Dedifferentiated amniotic fluid mesenchymal stem cell (primary cell): ENCODE results near the gene EXOC2.
A peak's percentile ranks its signal among the peaks of the same experiment; 100 is the strongest.

Source experiments
- DNase-seq: peaks from one replicate; pipeline ENCODE4 v3.0.0-alpha.2; 2016; ENCODE audit errors: extremely low spot score

The EXOC2 gene

GRCh38 chr6:494394-494793 is 198.5 kb downstream of the EXOC2 start:
- DNase-seq = no peak

GRCh38 chr6:493840-494239 is 199.1 kb downstream of the EXOC2 start:
- no peak for DNase-seq

DNA sequence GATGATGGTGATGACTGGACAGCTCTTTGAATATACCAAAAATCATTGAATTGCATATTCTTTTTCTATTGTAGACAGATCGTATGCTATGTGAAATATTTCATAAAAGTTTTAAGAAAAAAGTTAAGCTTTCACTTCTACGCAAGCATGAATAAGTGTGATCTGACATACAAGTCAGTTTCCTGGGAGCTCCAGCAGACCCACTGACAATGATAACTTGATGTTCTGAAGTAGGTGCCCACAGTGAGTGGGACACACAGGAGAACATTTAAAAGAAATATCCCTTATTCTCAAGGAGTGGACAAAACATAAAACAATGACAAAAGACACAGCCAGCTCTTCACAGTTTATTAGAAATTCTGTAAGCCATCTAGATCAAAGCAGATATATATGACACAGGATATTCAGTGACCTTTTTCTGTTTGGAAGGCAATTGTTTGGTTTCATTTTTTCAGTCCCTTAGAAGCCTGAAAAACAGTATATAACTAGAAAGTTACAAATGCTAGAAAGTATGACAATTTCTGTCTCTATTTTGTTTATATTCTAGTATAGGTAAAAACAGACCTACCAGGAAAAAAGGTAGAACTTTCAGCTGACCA is 200.0 kb downstream of the EXOC2 start:
- DNase-seq = no peak

GRCh38 chr6:492178-492577 is 200.8 kb downstream of the EXOC2 start:
- no peak for DNase-seq

GRCh38 chr6:491233-491632 is 201.7 kb downstream of the EXOC2 start:
- no peak for DNase-seq

DNA sequence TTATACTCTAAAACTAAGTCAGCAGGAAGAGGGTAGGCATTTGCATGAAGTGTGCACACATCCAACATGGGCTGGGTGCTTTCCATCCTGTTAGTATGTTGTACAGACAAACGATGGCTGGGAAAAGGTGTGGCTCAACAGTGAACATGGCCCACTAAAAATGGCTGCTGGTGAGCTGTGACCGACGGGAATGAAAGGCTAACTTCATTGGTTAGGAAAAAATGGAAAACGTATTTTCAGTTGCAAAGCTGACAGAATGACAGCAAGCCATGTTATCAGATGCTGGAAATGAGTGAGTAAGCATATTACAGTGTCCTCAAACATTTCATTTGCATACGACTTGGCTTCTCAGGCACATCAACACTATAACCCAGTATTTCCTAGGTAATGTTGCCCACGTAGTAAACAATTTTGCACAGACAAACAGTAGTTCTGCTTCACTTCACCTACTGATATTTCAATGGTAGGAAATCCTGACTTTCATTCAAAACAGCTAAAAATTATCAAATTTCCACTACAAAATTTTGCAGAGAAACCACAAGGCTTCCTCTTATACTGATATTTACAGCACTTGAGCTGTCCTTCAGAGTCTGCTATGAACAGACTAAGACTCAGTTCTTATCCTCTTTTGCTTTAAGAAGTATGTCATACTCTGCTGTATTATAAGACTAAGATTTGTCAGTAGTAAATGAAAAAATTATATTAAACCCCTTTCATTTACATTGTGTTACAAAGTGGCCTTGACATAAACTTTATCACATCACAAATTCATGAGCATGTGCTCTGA is 202.5 kb downstream of the EXOC2 start:
- no peak for DNase-seq

DNA sequence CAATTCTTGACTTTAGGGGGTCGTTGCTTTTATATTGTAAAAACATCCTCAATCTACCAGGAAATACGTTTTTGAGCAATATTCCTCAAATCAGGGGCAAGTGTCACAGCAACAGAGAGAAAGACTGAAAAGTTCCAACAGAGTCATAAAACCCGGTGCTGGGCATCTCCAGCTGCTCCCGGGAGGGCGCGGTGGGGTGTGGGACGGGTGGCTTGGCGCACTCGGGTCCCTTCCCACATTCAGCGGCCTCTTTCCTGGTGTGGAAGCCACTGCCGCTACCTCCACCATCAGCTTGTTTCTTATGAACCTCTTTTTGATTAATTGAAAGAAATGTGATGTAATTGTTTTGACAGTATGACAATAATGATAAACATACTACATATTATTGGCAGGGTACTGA is 203.2 kb downstream of the EXOC2 start:
- DNase-seq = no peak

- DNase-seq = no peak
Measured at GRCh38 chr6:489001-489400, 203.9 kb downstream of the EXOC2 start.

- no peak for DNase-seq
Measured at GRCh38 chr6:487956-488355, 205.0 kb downstream of the EXOC2 start.

DNA sequence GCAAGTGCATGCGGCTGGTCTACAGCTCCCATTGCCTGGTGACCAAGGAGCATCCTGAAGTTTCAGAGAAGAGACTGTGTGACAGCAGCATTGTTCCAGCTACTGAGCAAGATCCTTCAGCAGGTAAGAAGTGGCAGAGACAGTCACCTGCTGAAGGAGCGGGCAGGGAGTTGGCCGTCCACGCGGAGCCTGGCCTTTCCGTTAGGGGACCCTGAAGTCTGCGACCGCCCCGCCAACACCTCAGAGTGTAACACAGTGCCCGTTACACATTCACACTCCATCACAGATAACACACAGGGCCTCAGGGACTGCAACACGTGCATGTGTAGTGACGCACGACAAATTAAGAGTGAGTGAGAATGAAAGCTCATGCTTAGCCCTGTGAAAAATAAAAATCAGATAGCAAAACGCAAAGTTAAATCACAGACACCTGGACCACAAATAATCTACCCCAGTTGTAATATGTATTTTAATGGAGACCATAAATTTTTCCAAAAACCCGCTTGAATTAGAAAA is 207.2 kb downstream of the EXOC2 start:
- DNase-seq = no peak

GRCh38 chr6:484746-485145 is 208.2 kb downstream of the EXOC2 start:
- no peak for DNase-seq

- peak; percentile 19 for DNase-seq
Measured at GRCh38 chr6:484086-484745, 208.7 kb downstream of the EXOC2 start.

- no peak for DNase-seq
Measured at GRCh38 chr6:475314-475713, 217.6 kb downstream of the EXOC2 start.

GRCh38 chr6:474453-475185 is 218.3 kb downstream of the EXOC2 start:
- DNase-seq = no peak

DNA sequence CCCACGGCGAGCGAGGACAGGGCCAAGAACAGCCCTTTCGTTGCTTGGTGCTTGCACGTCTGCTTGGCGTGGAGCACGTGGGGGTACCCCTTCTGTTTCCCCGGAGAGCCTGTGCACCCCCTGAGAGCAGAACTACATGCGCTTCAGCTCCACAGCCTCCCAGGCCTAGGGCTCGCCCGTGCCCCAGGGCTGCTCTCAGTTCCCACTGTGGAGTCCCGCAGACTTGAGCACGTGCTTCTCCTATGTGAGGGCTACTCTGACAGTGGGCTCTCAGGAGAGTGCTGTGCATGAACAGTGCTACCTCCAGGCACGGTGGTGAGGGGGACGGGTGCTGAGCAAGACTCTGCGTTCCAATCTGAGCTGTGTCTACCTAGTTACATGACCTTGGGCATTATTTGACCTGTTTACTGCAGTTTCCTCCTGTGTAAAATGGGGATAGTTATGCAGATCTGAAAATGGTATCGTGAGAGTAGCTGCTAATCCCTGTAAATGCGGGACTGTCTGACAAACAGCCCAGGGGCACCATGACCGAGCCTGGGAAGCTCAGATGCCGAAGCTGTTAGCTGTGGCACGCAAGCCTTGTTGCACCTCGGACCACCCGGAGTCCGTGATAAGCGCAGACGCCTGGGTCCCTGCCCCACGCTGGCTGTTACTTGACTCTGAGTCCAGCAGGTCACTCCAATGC is 219.0 kb downstream of the EXOC2 start:
- DNase-seq = no peak

- no peak for DNase-seq
Measured at GRCh38 chr6:473356-473755, 219.6 kb downstream of the EXOC2 start.

DNA sequence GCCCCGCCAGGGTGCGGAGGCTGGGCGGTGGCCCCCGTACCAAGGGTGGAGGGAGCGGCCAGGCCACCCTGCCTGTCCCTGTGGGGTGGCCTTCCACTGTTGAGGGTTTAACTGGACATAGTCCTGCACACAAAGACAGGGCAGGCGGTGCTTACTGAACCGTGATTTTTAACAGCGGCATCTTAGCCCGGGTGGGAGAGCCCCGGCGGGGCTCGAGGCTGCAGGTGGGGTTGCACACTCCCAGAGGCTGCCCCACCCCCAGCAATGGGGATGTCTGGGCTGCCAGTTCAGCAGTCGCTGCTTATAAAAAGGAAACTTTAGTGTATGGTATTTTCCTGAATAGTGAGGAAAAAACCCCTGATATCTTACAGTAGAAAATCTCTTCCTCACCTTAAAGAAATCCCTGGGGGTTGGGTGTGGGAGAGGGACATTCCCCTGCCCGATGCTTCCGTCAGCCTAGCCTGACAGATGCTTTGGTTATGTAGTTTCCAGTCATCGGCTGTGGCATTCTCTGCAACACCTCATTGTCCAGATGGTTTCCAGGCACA is 222.0 kb downstream of the EXOC2 start:
- no peak for DNase-seq

DNA sequence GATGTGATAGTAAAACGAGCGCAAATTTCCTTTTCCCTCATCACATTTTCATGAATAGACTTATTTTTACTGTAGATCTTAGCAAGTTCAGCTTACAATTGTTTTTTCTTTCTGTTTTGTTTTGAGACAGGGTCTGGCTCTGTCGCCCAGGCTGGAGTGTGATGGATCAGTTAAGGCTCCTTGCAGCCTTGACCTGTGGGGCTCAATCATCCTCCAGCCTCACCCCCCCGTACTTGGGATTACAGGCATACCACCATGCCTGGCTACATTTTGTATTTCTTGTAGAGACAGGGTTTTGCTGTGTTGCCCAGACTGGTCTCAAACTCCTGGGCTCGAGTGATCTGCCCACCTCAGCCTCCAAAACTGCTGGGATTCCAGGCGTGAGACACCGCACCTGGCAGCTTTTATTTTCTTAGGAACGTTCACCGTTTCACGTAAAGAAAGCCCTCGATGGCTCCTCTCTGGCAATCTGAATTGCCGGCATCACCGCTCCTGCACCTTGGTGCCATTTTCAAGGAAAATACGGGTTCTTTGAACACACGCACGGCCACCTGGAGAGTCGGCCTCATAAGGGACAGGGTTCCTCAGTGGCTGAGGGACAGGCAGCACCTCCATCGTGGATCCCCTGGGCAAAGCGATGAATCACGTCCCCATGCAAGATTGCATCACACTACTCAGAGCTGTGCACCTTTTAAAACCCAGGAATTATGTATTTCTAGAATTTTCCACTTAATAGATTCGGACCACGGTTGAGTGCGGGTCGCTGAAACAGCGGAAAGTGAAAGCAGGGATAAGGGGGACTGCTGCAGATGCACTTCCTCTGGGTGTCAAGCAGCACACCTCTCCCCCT is 222.7 kb downstream of the EXOC2 start:
- no peak for DNase-seq

DNA sequence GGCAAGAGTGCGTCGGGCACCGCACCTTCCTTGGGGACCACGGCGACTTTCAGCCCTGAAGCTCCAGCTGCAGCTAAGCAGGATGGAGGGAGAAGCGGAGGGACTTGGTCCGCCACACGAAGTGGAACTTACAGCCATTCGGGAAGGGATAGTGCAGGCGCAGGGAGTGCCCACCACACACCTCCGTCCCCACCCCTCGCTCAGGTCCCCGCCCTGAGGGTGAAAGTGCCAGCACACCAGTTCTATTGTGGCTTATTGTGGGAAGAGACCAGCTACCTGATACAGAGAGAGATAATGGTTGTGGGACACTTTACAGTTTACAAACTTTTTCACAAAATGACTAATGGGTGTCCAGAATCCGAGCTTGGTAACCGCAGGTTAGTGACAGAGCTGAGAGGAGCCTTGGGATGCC is 225.3 kb downstream of the EXOC2 start:
- no peak for DNase-seq

- no peak for DNase-seq
Measured at GRCh38 chr6:467111-467510, 225.8 kb downstream of the EXOC2 start.
